NCI-H345 (cell line): ENCODE data around the gene AMDHD1.
A peak's percentile ranks its signal among the peaks of the same experiment; 100 is the strongest.

Experiments
- DNase-seq: peaks from one replicate; lab custom pipeline; 2025; lab: John Stamatoyannopoulos, UW

AMDHD1 gene

GRCh38 chr12:95995238-95996031 lies 52.3 kb downstream of the AMDHD1 start:
- DNase-seq = no peak

GRCh38 chr12:95996034-95996658 lies 53.0 kb downstream of the AMDHD1 start, which contains the start of gene HAL:
HAL (minus strand) TSS chr12:95996344; CDS start chr12:95995910, 434 bp downstream.
- DNase-seq = no peak

GRCh38 chr12:95997276-95997675 lies 54.1 kb downstream of the AMDHD1 start:
- DNase-seq = no peak

- no peak for DNase-seq
These were observed 54.9 kb downstream of the AMDHD1 start for GRCh38 chr12:95997911-95998510.

GRCh38 chr12:95998611-95999286 lies 55.6 kb downstream of the AMDHD1 start:
- DNase-seq = peak; percentile 38

- no peak for DNase-seq
These were observed 56.4 kb downstream of the AMDHD1 start for GRCh38 chr12:95999484-95999883.

- no peak for DNase-seq
These were observed 57.7 kb downstream of the AMDHD1 start for GRCh38 chr12:96000858-96001257.

GRCh38 chr12:96006727-96007126 lies 63.6 kb downstream of the AMDHD1 start:
- no peak for DNase-seq

GRCh38 chr12:96007729-96008128 lies 64.6 kb downstream of the AMDHD1 start:
- DNase-seq = no peak

- no peak for DNase-seq
These were observed 71.9 kb downstream of the AMDHD1 start for GRCh38 chr12:96014943-96015599.

- no peak for DNase-seq
These were observed 72.5 kb downstream of the AMDHD1 start for GRCh38 chr12:96015672-96016071.
